ENCODE results near the gene LIMS1. TPM values are rescaled to one million over a fixed set of nuclear protein-coding genes. Genes with fewer than 3 reads are reported as not detected.
"Not testable (repeated sequence)": the region's sequence is repeated elsewhere in the genome, so short reads cannot be mapped to it uniquely, and the experiment has no call there.

The LIMS1 gene
- total RNA-seq, 1 donor from 2014 or later: 60.1 TPM

DNA sequence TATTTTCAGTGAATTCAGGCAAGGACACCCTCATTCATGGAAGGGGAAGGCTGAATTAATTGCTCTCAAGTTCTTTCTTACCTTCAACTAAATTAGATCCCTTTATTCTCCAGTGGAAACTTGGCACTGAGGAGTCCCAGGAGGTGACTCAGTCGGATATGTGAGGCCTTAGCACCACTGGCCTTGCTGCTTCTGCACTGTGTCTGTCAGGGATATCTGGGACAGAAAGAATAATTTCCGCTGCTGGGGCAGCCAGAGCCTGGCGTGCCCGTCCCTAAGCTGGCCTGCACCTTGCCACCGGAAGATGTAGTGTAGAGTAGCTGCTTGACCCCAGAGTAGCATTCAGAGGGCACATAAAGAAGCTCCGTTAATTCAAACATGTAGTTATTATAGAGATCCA is 53.4 kb downstream of the LIMS1 start:
- no peak for DNase-seq (ENCODE audit: low spot score)

- DNase-seq (ENCODE audit: low spot score): no peak
Measured at GRCh38 chr2:108588070-108588668, 53.9 kb downstream of the LIMS1 start.

DNA sequence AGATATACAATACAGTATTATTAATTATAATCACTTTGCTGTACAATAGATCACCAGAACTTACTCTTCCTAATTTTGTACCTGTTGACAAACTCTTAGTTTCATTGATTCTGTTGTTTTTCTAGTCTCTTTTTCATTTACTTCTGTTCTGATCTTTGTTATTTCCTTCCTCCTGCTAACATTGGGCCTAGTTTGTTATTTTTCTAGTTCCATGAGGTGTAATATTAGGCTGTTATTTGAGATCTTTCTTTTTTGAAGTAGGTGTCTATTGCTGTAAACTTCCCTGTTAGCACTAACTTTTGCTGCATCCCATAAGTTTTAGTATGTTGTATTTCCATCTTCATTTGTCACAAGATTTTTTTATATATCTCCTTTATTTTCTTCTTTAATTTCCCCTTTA is 55.1 kb downstream of the LIMS1 start:
- no peak for DNase-seq (ENCODE audit: low spot score)

DNA sequence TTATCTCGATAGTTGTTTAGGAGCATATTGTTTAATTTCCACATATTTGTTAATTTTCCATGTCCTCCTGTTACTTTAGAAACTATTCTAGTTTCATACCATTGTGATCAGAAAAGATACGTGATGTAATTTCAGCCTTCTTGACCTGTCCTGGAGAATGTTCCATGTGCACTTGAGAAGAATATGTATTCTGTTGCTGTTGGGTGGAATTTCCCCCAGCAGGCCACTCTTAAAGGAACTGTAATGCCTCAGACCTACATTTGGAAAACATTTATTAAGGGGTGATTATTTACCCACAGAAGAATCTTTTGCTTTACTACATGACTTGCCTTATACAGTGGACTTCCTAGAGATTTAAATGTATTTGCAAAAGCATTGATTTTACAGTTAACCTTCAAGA is 55.5 kb downstream of the LIMS1 start:
- DNase-seq (ENCODE audit: low spot score): no peak

DNA sequence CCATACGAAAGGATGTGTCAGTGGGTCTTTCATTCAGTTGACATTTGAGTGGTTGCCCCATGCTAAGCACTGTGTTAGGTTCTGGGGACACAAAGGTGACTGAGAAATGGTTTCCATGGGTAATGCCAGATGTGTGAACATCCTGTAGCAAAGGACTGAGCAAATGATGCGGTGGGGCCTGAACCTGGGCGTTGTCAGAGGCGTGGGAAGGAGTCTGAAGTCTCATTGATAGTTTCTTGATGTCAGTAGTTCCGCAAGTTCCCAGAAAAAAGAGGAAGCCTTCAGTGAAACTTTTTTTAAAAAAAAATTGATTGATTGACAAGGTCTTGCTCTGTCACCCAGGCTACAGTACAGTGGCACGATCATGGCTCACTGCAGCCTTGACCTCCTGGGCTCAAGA is 56.9 kb downstream of the LIMS1 start:
- no peak for DNase-seq (ENCODE audit: low spot score)

GRCh38 chr2:108593547-108594098 is 59.4 kb downstream of the LIMS1 start:
- no peak for DNase-seq (ENCODE audit: low spot score)

DNA sequence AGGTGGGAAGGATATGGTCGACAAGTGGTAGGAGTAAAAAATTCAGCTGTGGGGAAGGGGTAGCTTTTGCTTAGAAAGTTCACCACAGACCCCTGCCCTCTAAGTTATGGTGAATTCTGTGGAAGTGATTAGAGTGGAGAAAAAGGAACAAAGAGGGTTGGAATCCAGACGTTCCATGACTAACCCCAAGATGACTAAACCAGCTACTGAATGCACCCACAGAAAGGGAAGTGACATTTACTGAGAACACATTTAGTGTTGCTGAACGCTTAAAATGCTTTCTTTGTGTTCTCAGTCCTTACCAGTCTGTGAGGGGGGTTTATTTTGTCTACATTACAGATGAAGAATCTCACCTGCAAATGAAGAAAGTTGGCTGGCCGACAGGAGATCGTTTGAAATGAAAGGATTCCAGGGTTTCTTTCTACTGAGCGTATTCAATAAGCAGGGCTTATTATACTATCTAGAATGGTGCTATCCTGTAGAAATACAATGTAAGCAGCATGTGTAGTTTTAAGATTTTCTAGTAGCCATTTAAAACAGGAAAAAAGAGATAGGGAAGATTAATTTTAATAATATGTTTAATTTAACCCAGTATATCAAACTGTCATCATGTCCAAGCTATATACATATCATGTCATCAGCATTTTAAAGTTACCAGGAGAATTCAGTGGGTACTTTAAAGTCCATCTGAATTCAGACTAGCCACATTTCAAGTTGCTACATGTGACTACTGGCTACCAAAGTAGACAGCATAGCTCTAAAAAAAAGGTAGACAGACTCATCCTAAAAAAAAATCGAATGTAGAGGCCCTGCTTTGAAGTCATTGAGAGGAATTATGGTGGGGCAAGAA is 60.1 kb downstream of the LIMS1 start:
- no peak for DNase-seq (ENCODE audit: low spot score)

GRCh38 chr2:108594982-108595464 is 60.8 kb downstream of the LIMS1 start:
- no peak for DNase-seq (ENCODE audit: low spot score)

DNA sequence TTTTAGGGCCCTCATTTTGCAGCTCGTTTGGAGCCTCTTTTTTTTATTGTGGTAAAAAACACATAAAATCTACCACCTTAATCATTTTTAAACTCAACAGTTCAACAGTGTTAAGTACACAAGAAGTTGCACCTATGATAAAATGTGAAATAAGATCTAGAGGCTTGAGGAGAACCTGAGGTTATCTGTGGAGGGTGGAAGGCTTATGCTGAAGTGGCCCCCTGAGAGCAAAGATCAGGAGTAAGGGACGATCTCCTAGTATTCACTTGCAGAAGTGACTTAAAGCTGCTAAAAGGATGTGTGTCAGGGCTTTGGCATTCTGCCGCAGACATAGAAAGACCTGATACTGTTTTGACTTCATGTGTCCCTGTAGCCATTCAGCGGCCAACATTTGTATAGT is 61.5 kb downstream of the LIMS1 start:
- DNase-seq (ENCODE audit: low spot score): not testable (repeated sequence)

GRCh38 chr2:108597105-108597744 is 63.0 kb downstream of the LIMS1 start:
- not testable (repeated sequence) for DNase-seq (ENCODE audit: low spot score)

DNA sequence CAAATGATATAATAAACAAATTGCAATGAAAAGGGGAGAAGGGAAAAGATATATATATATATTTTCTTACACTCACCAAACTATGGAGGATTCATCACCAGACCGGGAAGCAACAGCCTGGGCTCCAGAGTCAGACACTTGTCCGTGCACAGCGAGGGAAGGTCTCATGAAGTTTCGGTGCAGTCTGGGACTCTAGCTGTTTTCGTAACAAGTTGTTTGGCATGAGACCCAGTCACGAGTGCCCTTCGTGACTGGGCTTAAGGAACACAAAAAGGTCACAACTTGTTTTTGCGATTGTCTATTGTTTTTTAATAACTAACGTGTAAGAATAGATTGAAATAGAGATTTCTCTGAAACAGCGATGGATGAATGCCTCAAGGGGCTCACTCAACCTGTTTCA is 66.9 kb downstream of the LIMS1 start:
- DNase-seq (ENCODE audit: low spot score): not testable (repeated sequence)

DNA sequence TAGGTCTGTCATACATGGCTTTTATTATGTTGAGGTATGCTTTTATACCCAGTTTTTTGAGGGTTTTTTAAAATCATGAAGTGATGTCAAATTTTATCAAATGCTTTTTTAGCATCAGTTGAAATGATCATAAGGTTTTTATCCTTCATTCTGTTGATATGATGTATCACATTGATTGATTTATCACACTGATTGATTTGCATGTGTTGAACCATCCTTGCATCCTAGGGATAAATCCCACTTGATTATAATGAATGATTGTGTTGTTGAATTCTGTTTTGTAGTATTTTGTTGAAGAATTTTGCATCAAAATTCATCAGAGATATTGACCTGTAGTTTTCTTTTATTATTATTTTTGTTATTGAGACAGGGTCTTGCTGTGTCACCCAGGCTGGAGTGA is 68.2 kb downstream of the LIMS1 start:
- DNase-seq (ENCODE audit: low spot score): no peak

GRCh38 chr2:108604196-108604595 is 69.9 kb downstream of the LIMS1 start:
- DNase-seq (ENCODE audit: low spot score): no peak

- DNase-seq (ENCODE audit: low spot score): no peak
Measured at GRCh38 chr2:108605947-108606346, 71.7 kb downstream of the LIMS1 start.

DNA sequence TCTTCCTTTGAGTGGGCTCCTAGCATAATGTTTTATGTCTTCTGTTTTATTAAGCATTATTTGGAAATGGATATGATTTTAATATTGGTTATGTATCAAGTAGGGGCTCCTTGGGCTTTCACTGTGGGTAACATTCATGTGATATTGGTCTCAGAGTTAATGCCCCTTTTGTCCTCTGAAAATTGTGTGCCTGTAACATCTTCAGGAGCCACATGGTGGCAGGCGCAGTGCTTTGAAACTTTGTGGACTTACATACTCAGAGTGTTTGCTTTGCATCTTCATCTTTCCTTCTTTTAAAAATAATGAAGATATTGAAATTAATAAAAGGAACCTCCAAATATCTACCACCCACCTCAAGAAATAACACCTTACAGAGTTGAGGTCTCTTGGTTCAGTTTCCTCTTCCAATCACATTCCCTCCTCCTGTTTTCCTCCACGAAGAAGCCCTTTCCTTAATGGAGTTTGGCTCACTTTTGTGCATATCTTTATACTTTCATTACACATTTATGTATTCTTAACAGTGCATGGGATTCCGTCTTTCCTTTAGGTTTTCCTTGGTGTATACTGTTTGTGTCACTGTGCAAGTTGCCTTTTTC is 73.5 kb downstream of the LIMS1 start:
- no peak for DNase-seq (ENCODE audit: low spot score)

GRCh38 chr2:108611021-108611420 is 76.8 kb downstream of the LIMS1 start:
- DNase-seq (ENCODE audit: low spot score): no peak

GRCh38 chr2:108612153-108612513 is 77.9 kb downstream of the LIMS1 start:
- no peak for DNase-seq (ENCODE audit: low spot score)

DNA sequence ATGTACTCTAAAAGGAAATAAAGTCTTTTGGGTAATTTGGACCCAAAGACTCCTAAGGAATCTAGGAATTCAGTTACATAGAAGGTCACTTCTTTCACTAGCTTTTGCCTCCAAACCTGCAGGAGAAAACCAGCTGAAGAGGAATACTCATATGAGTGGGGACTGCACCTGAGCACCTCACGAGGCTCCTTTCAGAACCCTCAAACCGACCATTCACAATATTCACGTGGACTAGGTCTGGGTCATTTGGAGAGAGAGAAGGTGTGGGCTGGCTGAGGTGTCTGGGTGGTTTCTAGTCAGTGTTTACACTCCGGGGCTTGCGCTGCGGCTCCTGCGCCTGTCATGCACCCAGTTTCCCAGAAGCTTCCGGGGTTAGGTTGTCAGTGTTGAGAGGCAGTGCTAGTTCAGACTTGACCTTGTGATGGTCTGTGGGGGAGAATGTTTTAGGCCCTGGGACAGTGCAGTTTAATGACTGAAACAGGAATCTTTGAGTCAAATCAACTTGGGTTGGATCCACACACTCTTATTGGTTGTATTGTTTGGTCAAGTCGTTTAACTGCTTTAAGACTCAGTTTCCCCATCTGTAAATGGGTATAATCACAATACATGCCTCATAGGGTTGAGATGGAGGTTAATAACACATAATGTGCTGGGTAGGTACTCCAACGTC is 78.4 kb downstream of the LIMS1 start:
- DNase-seq (ENCODE audit: low spot score): peak; percentile 67

DNA sequence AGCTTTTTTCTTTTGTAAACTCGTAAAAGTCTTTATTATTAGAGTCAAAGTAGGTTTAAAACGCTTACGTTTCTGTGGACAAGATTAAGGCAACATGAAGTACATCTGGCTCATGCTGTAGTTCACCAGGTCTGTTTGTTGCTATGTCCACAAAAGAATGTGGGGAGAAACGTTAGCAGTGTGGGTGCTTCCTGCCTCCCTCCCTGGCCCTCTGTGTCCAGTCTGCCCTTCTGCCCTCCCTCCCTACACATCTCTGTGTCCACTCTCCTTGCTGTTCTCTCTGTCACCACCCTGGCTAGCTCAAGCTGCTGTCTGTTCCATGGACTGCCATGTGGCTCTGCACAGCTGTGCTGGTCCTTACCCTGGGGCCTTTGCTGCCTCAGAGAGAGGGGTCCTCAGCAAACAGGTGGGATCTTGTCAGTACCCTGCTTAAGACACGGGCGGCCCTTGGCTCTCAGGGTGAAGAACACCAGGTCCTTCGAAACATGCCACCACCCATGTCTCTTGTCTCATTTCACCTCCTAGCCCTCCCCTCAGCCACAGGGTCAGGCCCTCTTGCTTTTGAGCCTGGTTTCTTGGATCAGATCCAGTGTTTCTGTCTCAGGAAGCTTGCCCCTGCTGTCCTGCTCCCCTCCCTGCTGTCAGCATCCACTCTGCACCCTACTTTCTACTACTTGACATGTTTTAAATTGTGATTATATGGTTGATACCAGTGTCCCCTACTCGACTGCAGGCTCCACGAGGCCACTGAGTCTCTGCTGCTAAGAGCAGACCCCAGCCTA is 79.2 kb downstream of the LIMS1 start:
- DNase-seq (ENCODE audit: low spot score): no peak

DNA sequence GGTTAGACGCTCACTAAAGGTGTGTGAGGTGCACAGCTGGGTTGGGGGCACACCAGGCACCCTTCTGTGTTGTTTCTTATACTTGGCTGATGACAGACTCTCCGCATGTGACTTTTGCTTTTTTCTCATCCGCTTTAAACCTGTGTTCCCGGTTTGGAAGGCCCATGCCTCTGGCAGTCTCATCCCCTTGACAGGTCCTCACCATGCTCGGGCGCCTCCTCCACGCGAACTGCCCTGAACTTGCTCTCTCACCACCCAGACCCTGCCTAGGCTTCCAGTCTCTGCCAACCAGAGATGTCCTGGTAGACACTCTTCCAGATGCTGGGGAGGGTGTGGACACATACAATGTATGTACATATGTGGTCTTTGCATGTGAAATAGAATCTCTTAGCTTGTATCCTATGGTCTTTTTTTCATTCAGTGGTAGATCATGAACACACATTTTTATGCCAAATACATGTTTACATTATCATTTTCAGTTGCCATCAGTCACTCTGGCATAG is 79.8 kb downstream of the LIMS1 start:
- no peak for DNase-seq (ENCODE audit: low spot score)

DNA sequence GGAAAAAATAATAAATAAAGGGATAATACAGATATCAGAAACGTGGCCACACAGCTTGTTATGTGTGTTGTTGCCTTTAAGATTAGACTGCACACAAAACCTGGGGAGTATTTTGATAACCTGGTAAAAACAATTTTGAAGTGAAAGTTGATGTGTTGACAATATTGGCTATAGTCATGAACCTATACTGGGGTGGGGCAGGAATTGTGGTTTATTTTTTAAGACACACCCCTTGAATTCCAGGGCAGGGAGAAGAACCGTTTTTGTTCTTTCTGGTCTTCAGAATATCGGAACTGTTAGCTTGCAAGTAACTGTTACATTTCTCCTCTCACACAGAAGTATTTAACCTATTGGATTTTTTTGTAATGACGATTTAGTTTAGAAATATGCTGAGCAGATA is 80.4 kb downstream of the LIMS1 start:
- no peak for DNase-seq (ENCODE audit: low spot score)

Data from ureter (tissue), 1 donor.